GOT3 (cell line): ENCODE data around the gene TAF13.
A peak's percentile ranks its signal among the peaks of the same experiment; 100 is the strongest.

Experiments
- DNase-seq: peaks from one replicate; lab custom pipeline; 2025; ENCODE audit warnings: mixed read lengths; lab: John Stamatoyannopoulos, UW

TAF13 gene

GRCh38 chr1:109075531-109076490, at the start of gene TAF13:
TAF13 (minus strand) TSS chr1:109076003; CDS start chr1:109075947, 56 bp downstream.
- DNase-seq: peak; percentile 67

DNA sequence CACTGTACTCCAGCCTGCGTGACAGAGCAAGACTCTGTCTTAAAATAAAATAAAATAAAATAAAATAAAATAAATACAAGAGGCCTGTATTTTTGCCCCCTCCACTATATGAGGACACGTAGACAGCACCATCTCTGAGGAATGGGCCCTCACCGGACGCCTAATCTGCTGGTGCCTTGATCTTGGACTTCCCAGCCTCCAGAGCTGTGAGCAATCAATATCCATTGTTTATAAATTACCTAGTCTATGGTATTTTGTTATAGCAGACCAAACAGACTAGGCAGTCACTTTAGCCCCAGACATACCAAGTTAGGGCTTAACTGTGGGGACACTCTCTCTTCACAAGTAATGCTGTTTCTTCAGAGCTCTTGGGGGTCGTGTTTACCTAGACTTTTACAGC, 44.6 kb upstream of the TAF13 start:
- DNase-seq: no peak

- no peak for DNase-seq
Observed at GRCh38 chr1:109118089-109118488, 42.3 kb upstream of the TAF13 start.

DNA sequence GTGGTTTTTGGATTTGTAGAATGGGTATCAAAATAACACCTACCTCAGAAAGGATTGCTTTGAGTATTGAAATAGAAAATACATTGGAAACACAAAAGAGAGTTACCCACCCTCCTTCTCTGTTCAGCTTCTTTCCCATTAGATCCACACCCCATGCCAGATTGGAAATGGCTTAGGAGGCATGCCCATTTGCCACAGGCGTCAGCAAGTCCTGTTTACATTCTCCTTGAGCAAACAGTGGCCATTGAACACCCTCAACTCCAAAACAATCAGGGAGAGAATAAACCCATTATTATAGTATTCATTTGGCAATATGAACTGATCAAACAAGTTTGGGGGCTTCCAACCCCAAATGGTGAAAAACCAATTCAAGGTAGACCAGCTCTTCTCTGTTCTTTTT, 40.5 kb upstream of the TAF13 start:
- DNase-seq: no peak

DNA sequence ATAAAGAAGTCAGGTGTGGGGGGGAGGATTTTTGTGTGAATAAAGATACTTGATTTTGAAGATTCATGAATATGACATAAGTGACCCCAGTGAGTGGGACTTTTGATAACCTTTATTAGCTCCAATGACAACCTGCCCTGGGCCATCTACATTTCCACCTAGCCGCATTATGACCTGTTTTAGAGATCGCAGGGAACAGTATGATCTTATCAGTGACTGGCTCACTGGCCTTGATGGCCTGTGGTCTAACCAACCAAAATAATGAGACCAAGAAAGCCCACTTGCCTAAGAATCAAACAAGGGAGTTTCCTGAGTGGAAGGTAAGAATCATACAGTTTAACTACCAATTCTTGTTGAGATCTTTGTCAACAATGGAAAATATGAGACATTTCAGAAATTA, 39.9 kb upstream of the TAF13 start:
- DNase-seq: no peak

DNA sequence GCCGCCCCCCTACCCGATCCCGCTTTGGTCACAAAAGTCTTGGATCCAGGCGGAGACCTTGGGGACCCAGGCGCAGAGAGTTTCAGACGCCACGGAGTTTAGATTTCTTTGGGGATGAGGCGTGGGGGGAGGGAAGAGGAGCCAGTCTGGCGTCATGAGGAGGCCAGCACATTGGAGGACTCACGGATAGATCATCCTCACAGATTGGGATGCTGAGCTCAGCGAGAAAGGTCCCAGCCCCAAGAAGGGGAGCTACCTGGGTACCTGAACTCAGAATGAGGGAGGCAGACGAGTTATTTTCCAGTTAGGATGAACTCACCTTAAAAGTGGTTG, 38.5 kb upstream of the TAF13 start:
- no peak for DNase-seq

DNA sequence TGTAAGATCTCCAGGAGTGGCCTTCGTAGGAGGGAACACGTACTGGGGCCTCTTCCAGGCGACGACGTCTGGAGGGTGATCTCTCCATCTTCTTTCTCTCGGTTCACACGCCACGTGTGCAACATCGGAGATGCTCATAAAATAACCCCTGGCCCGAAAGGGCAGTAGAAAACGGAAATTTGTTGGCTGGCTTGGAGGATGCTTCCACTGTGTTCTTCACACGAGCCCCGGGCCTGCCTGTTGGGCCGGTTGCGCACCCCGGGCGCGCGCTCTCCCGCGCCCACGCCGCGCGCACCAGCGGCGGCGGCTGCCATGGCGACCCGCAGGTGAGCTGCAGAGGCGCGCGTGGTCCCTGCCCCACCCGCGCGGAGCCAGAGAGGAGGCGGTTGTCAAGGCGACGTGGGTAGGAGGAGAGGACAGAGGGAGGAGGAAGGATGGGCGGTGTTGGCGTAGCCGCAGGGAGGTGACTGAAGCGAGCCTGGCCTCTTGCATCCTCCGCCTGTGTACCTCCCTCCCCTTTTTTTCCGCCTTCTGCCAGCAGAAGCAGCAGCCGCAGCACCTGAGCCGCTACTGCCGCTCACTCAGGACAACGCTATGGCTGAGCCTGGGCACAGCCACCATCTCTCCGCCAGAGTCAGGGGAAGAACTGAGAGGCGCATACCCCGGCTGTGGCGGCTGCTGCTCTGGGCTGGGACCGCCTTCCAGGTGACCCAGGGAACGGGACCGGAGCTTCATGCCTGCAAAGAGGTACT, 38.0 kb upstream of the TAF13 start, which contains the start of gene ELAPOR1:
TSS of gene ELAPOR1 (plus strand) at position 526 of the 752 bp plus-strand sequence. CDS start at position 595, 69 bp downstream.
- DNase-seq: no peak

GRCh38 chr1:109112652-109113285, 37.0 kb upstream of the TAF13 start:
- peak; percentile 33 for DNase-seq

GRCh38 chr1:109112056-109112651, 36.4 kb upstream of the TAF13 start:
- no peak for DNase-seq

DNA sequence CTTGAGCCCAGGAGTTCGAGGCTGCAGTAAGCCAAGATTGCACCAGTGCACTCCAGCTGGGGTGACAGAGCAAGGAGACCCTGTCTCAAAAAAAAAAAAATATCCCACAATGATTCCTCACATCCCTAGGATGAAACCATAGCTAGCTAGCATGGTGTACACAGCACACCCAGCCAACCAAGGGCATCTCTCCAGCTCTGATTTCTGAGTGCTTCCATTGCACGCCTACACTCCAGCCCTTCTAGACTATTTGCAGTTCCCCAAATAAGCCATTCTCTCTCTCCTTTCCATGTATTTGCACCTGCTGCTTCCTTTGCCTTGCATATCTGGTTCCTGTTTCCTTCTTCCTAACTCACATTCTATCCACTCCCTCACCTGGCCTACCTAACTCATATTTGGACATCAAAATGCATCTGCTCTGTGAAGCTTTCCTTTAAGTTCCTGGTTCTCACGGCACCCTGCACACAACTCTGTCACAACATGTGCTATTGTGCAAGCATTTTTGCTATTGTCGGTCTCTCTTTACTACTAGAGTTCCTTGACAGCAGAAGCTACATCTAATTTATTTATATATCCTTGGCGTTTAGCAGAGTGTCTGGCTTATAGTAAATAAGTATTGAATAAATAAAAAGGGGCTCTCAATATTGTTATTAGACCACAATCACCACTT, 35.7 kb upstream of the TAF13 start:
- no peak for DNase-seq

- no peak for DNase-seq
Observed at GRCh38 chr1:109109906-109110305, 34.1 kb upstream of the TAF13 start.

DNA sequence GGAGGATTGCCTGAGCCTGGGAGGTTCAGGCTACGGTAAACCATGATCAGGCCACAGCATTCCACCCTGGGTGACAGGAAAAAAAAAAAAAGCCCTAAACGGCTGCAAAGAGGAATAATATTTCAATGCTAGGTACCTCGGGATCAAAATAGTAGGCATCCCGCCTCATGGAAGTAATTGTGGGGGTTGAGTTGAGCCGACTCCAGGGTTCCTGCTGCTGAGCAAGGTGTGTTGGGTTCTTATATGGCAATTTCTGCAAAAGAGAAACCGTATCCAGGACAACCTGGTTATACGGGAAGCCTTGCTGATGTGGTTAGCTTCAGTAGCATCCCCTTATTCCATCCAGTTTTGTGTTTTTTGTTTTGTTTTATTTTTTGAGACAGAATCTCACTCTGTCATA, 32.0 kb upstream of the TAF13 start:
- DNase-seq: no peak

- DNase-seq: no peak
Observed at GRCh38 chr1:109105881-109106280, 30.1 kb upstream of the TAF13 start.

DNA sequence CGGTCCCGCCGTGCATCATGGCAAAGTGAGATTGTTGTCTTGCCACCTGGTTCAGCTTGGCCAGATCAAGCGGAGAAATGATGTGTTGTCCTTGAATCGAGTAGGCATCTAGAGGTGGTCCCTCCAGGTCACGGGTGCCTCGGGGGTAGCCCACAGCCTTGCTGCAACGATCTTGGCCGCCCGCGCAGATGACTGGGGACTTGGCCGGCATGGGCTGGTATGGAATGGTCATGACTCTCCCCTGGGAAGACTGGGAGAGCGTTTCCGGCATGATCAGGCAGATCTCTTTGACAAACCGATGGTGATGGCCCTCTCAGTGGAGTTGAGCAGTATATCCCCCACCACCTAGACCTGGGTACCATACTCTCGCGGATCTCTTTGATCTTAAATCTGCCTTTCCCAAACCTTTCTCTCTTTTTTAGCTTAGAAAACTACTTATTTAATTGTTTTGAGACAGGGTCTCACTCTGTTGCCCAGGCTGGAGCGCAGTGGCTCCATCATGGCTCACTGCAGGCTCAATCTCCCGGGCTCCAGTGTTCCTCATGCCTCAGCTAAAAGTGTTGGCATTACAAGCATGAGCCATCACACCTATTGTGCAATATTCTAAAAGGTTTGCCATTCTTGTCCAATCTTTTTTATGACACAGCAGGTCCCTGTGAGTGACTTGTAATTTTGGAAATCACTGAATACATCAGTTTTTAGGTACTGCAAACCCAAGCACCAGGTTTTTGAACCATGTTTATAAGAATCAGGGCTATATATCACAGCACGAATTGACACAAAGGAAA, 28.8 kb upstream of the TAF13 start:
- no peak for DNase-seq

DNA sequence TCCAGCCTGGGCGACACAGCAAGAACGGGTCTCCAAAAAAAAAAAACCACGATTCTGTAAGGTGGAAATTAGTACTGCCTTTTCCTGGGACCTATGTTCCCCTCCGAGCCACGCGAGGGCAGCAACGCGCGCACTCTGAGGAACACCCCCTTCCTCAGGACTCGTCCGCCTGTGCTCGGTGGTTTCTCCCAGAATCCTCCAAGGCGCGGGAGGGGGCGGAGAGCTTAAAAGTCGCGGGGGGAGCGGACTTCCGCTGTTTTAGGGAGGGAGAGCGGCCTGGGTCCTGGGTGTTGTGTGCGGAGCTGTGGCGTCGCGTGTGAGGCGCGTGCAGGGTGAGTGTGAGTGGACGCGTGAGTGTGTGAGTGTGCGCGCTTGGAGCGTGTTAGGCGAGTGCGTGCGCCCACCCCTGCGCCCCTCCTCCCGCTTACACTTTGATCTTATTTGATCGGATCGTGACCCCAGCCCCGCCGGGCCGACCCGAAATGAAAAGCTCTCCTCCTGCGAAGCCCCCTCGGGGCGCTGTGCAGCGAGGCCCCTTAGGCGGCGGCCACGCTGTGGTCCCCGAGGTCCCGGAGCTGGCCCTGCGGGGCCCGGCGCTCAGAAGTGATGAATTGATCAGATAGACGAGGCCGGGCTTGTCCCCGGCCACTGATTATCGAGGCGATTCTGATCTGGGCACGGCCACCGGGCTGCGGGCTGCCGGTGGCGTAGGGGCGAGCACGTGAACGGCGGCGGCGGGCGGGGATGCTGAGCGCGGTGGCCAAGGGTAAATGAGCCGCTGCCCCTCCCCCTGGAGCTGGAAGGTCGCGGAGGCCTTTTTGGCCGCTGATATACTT, 24.4 kb upstream of the TAF13 start:
- DNase-seq: peak; percentile 61

DNA sequence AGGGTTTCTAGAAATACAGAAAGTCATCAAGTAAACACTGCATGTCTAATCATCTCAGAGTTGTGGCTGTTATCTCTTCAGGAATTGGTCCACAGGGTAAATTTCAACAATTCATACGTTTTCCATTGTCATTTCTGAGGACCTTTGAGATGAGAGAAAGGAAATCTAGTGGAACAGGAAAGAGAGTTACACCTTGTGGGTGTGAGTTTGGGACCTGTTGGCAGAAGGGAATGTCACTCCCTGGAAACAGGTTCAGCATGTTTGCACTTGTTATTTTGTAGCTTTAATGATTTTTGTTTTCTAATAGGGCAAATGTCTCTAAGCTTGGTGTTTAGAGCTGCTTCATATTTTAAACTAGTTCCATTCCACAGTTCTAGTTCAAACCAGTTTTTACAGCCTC, 20.3 kb upstream of the TAF13 start:
- DNase-seq: no peak

- no peak for DNase-seq
Observed at GRCh38 chr1:109095631-109096030, 19.8 kb upstream of the TAF13 start.

- no peak for DNase-seq
Observed at GRCh38 chr1:109094871-109095270, 19.1 kb upstream of the TAF13 start.

- no peak for DNase-seq
Observed at GRCh38 chr1:109094377-109094803, 18.6 kb upstream of the TAF13 start.

DNA sequence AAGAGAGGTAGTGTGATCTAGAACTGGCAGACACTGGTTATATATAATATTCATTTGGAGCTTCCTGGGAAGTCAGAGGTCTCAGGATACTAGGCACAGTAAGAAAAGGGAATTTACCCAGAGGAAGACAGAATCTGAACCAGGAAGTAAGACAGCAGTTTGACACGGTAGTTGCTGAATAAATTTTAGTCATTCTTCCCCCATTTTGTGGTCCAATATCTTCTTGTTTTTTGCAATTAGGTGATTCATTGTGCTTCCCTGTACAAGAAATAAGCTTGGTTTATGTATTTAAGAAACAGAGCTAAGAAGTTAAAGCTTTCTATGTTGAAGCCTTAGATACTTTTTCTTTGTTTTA, 16.0 kb upstream of the TAF13 start:
- DNase-seq: no peak
